CD14-positive monocyte (primary cell): ENCODE data around the gene MRPL40. TPM values are rescaled to one million over a fixed set of nuclear protein-coding genes. Genes with fewer than 3 reads are reported as not detected.

Experiments used
- DNase-seq, 3 donors: peaks; one replicate each; pipeline ENCODE4 v3.0.0-alpha.2; 2011 to 2022
- H2AFZ ChIP-seq: 2 replicates; pipeline ENCODE4 v1.6.0; 2012; ENCODE audit warnings: mild to moderate bottlenecking, low read depth, low read length, inconsistent platforms; ENCODE audit not compliant: insufficient read depth, poor library complexity, severe bottlenecking
- H3K27ac ChIP-seq, 2 donors: 1 replicate in 1 of 2; 2 replicates in 1 of 2; pipeline ENCODE4 v1.5.1; 2012 to 2013; ENCODE audit warnings: low read length in 2 of 2, control low read depth in 1 of 2, inconsistent platforms in 1 of 2, low read depth in 1 of 2, mild to moderate bottlenecking in 1 of 2
- H3K27me3 ChIP-seq, 2 donors: one replicate each; pipeline versions ENCODE4 v1.6.0 to v1.6.1; 2011 to 2013; ENCODE audit warnings: low read length in 2 of 2; ENCODE audit not compliant: control insufficient read depth in 2 of 2, insufficient read depth in 2 of 2
- H3K36me3 ChIP-seq, 2 donors: replicated peaks in 1 of 2; 1 replicate in 1 of 2; 2 replicates in 1 of 2; pipeline versions ENCODE4 v1.5.1 to v1.6.1; 2012 to 2013; ENCODE audit warnings: low read length in 2 of 2, control low read depth in 1 of 2, inconsistent platforms in 1 of 2, mild to moderate bottlenecking in 1 of 2; ENCODE audit not compliant: insufficient read depth in 2 of 2, control insufficient read depth in 1 of 2
- H3K4me1 ChIP-seq, 2 donors: 1 replicate in 1 of 2; 2 replicates in 1 of 2; pipeline versions ENCODE4 v1.5.1 to v1.6.1; 2012 to 2013; ENCODE audit warnings: low read length in 2 of 2, control low read depth in 1 of 2, inconsistent platforms in 1 of 2, mild to moderate bottlenecking in 1 of 2, moderate library complexity in 1 of 2; ENCODE audit not compliant: insufficient read depth in 2 of 2, control insufficient read depth in 1 of 2
- H3K4me2 ChIP-seq: replicated peaks from 2 replicates; pipeline ENCODE3; 2012; ENCODE audit warnings: low read length, moderate library complexity, mild to moderate bottlenecking; ENCODE audit not compliant: poor library complexity, severe bottlenecking; ENCODE audit errors: extremely low read depth
- H3K4me3 ChIP-seq, 3 experiments: fragments of 200-600 bp in 1 of 3; sonication (generic) in 1 of 3; replicated peaks in 1 of 3; 1 replicate in 2 of 3; 2 replicates in 1 of 3; pipeline ENCODE4 v1.5.1; 2011 to 2013; ENCODE audit warnings: low read length in 3 of 3, mild to moderate bottlenecking in 3 of 3, control low read depth in 2 of 3, low read depth in 2 of 3, inconsistent platforms in 1 of 3, moderate library complexity in 1 of 3
- H3K79me2 ChIP-seq: 2 replicates; pipeline ENCODE4 v1.6.0; 2012; ENCODE audit warnings: mild to moderate bottlenecking, control low read depth, inconsistent platforms, low read length, moderate library complexity; ENCODE audit not compliant: insufficient read depth
- H3K9ac ChIP-seq: 2 replicates; pipeline ENCODE4 v1.6.0; 2017; ENCODE audit warnings: low read length, mild to moderate bottlenecking; ENCODE audit not compliant: insufficient read depth, poor library complexity, severe bottlenecking
- H3K9me3 ChIP-seq, 2 donors: replicated peaks in 1 of 2; 1 replicate in 1 of 2; 2 replicates in 1 of 2; pipeline versions ENCODE4 v1.5.1 to v1.6.1; 2012 to 2013; ENCODE audit warnings: low read length in 2 of 2, control low read depth in 1 of 2; ENCODE audit not compliant: control insufficient read depth in 1 of 2, insufficient read depth in 1 of 2
- H4K20me1 ChIP-seq: 2 replicates; pipeline ENCODE4 v1.6.0; 2012; ENCODE audit warnings: mild to moderate bottlenecking, low read length, control low read depth, moderate library complexity; ENCODE audit not compliant: insufficient read depth
- H3K27ac Mint-ChIP-seq, 7 donors: one replicate each; pipeline ENCODE4 v1.8.0; 2020; ENCODE audit warnings: mild to moderate bottlenecking in 7 of 7, mixed read lengths in 7 of 7, moderate library complexity in 6 of 7, inconsistent platforms in 2 of 7
- H3K27me3 Mint-ChIP-seq, 3 donors: one replicate each; pipeline ENCODE4 v1.8.0; 2021 to 2022; ENCODE audit warnings: low read depth in 3 of 3, mild to moderate bottlenecking in 3 of 3, mixed read lengths in 3 of 3, moderate library complexity in 3 of 3, inconsistent platforms in 1 of 3
- H3K36me3 Mint-ChIP-seq, 2 donors: one replicate each; pipeline ENCODE4 v1.8.0; 2020; ENCODE audit warnings: mixed read lengths in 2 of 2, inconsistent platforms in 1 of 2, mild to moderate bottlenecking in 1 of 2
- H3K4me1 Mint-ChIP-seq: one replicate; pipeline ENCODE4 v1.8.0; 2020; ENCODE audit warnings: mild to moderate bottlenecking, mixed read lengths
- H3K4me3 Mint-ChIP-seq, 2 donors: one replicate each; pipeline ENCODE4 v1.8.0; 2020; ENCODE audit warnings: mild to moderate bottlenecking in 2 of 2, mixed read lengths in 2 of 2, moderate library complexity in 1 of 2
- H3K9me3 Mint-ChIP-seq, 7 donors: one replicate each; pipeline ENCODE4 v1.8.0; 2020 to 2022; ENCODE audit warnings: mixed read lengths in 7 of 7, mild to moderate bottlenecking in 6 of 7, moderate library complexity in 6 of 7, inconsistent platforms in 2 of 7
- CTCF ChIP-seq: fragments of 200-600 bp; IDR thresholded peaks from one replicate; pipeline ENCODE4 v1.8.0; 2022; ENCODE audit warnings: antibody characterized with exemption, mild to moderate bottlenecking
- WGBS: methylation state at CpG from one replicate; pipeline ENCODE4 v1.1.5; 2013; ENCODE audit warnings: missing lambda C conversion rate; ENCODE audit not compliant: insufficient coverage; 5-methylcytosine and 5-hydroxymethylcytosine counted together
- intact Hi-C, 2 donors: fragments of 100-400 bp; cut with micrococcal nuclease; formaldehyde crosslinking; loops; one replicate each; pipeline versions ENCODE4 v1.15.0 to v1.15.1; 2023
- polyA plus RNA-seq, 3 donors: library from polyadenylated mRNA; depleted of rRNA in 1 of 3; unstranded in 2 of 3; stranded (reverse) in 1 of 3; fragments of 300-500 nt in 2 of 3; fragments of >200 nt in 1 of 3; fragmentation: Illumina TruSeq in 2 of 3; gene quantifications; 1 replicate in 2 of 3; 2 replicates in 1 of 3; pipeline ENCODE4 v1.2.3, GENCODE V29; 2012 to 2021

Gene MRPL40
- polyA plus RNA-seq, 3 donors = 9.2 to 61.4 (median 48.4) TPM

- Histone ChIP-seq H4K20me1 (peaks cover 10% of the 10 kb centered on the region), H3K4me2 (no peak overlapping the region), H2AFZ (no peak overlapping the region), H3K4me1 (no peaks in the 10 kb centered on the region), H3K36me3 (peaks cover 71 to 99% of the 10 kb centered on the region in 2 donors), H3K27me3 (no peaks in the 10 kb centered on the region), H3K9ac (no peak overlapping the region), H3K27ac (peak overlapping the region in 1 of 2 donors; percentile 4), H3K79me2 (no peaks in the 10 kb centered on the region), H3K4me3 (no peak overlapping the region), H3K9me3 (no peaks in the 10 kb centered on the region)
- no peak overlapping the region for H3K4me3 Mint-ChIP-seq
- peak overlapping the region in 2 of 7 donors; percentile 3 to 35 for H3K27ac Mint-ChIP-seq
- intact Hi-C loops = loop anchor here in 1 of 2 donors (10.0 kb wide), 1 partner anchor 60 kb away; no protein-coding TSS in a partner anchor
- TF ChIP-seq CTCF = no peak
- peaks cover 82 to 95% of the 10 kb centered on the region in 2 donors for H3K36me3 Mint-ChIP-seq
- no peaks in the 10 kb centered on the region for H3K4me1 Mint-ChIP-seq
- H3K9me3 Mint-ChIP-seq = no peaks in the 10 kb centered on the region
- DNase-seq = no peak
- H3K27me3 Mint-ChIP-seq = peaks cover 0 to 1% (median 0%) of the 10 kb centered on the region in 3 donors
- WGBS = 100% methylated on average over 3 of the region's 3 CpGs
Observed at GRCh38 chr22:19404676-19405075, 27.7 kb upstream of the MRPL40 start.

- no peak overlapping the region for H3K4me3 ChIP-seq
- H3K9ac ChIP-seq = no peak overlapping the region
- peaks cover 71 to 99% of the 10 kb centered on the region in 2 donors for H3K36me3 ChIP-seq
- intact Hi-C loops = loop anchor here in 1 of 2 donors (10.0 kb wide), 1 partner anchor 60 kb away; no protein-coding TSS in a partner anchor
- WGBS = 100% methylated on average over 1 of the region's 4 CpGs
- H3K27ac ChIP-seq = no peak overlapping the region
- no peak overlapping the region for H3K4me3 Mint-ChIP-seq
- H3K36me3 Mint-ChIP-seq = peaks cover 82 to 95% of the 10 kb centered on the region in 2 donors
- H3K9me3 Mint-ChIP-seq = no peaks in the 10 kb centered on the region
- no peaks in the 10 kb centered on the region for H3K27me3 ChIP-seq
- no peak overlapping the region for H2AFZ ChIP-seq
- H4K20me1 ChIP-seq = peaks cover 15% of the 10 kb centered on the region
- H3K4me2 ChIP-seq = no peak overlapping the region
- DNase-seq = no peak
- no peak for TF ChIP-seq CTCF
- H3K4me1 Mint-ChIP-seq = no peaks in the 10 kb centered on the region
- H3K79me2 ChIP-seq = no peaks in the 10 kb centered on the region
- no peaks in the 10 kb centered on the region for H3K4me1 ChIP-seq
- H3K9me3 ChIP-seq = no peaks in the 10 kb centered on the region
- peaks cover 0 to 1% (median 0%) of the 10 kb centered on the region in 3 donors for H3K27me3 Mint-ChIP-seq
- peak overlapping the region in 1 of 7 donors; percentile 35 for H3K27ac Mint-ChIP-seq
Observed at GRCh38 chr22:19405133-19405532, 27.2 kb upstream of the MRPL40 start.
